Measurements from ENCODE around the gene PPP1R18. TPM values are rescaled to one million over a fixed set of nuclear protein-coding genes. Genes with fewer than 3 reads are reported as not detected.

Gene PPP1R18
- total and polyA plus RNA-seq, 2 of the 4 experiments (the other 2 are of a cell fraction): 31.9 to 134 TPM

GRCh38 chr6:30711758-30712380 lies 25.4 kb upstream of the PPP1R18 start:
- H4K5ac ChIP-seq (ENCODE audit: low read depth, low read length): no peak overlapping the region
- no peak overlapping the region for H2AFZ ChIP-seq (replicated peaks; ENCODE audit: low read length, poor library complexity)
- H2BK5ac ChIP-seq (ENCODE audit: low read depth, low read length, poor library complexity, severe bottlenecking): no peak overlapping the region
- peaks cover 30% of the 10 kb centered on the region for H3K36me3 ChIP-seq (ENCODE audit: control insufficient read depth, insufficient read depth, low read length)
- H3K23ac ChIP-seq (ENCODE audit: low read depth, low read length): no peak overlapping the region
- TF ChIP-seq NFE2L2 (IDR thresholded peaks at IDR 0.05; ENCODE audit: low read depth, low read length) (no peak), FOS (IDR thresholded peaks at IDR 0.05; ENCODE audit: low read depth, low read length) (no peak), RFX5 (IDR thresholded peaks at IDR 0.05; ENCODE audit: low read depth, low read length) (no peak), MAFK (IDR thresholded peaks at IDR 0.05; ENCODE audit: low read depth, low read length) (no peak), CEBPB (IDR thresholded peaks at IDR 0.05; ENCODE audit: low read depth, low read length) (no peak), RCOR1 (IDR thresholded peaks at IDR 0.05; ENCODE audit: insufficient replicate concordance, low read length) (no peak), CHD1 (IDR thresholded peaks at IDR 0.05; ENCODE audit: low read depth, low read length) (no peak), MAZ (IDR thresholded peaks at IDR 0.05; ENCODE audit: borderline replicate concordance, low read depth, low read length) (no peak), MXI1 (IDR thresholded peaks at IDR 0.05; ENCODE audit: borderline replicate concordance, low read depth, low read length) (no peak), RAD21 (IDR thresholded peaks at IDR 0.05; ENCODE audit: low read length) (no peak), POLR2A (IDR thresholded peaks at IDR 0.05; ENCODE audit: low read depth, low read length) (no peak), BHLHE40 (IDR thresholded peaks at IDR 0.05; ENCODE audit: low read depth, low read length) (no peak), SMC3 (IDR thresholded peaks at IDR 0.05; ENCODE audit: low read depth, low read length) (no peak), CTCF (conservative IDR thresholded peaks at IDR 0.05; ENCODE audit: low read depth, low read length) (no peak), ELK1 (IDR thresholded peaks at IDR 0.05; ENCODE audit: borderline replicate concordance, low read depth, low read length) (no peak)
- TF ChIP-seq, protein P1, sequence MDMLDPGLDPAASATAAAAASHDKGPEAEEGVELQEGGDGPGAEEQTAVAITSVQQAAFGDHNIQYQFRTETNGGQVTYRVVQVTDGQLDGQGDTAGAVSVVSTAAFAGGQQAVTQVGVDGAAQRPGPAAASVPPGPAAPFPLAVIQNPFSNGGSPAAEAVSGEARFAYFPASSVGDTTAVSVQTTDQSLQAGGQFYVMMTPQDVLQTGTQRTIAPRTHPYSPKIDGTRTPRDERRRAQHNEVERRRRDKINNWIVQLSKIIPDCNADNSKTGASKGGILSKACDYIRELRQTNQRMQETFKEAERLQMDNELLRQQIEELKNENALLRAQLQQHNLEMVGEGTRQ (IDR thresholded peaks at IDR 0.05; ENCODE audit: low read depth, low read length): no peak
- no peaks in the 10 kb centered on the region for H4K20me1 ChIP-seq (ENCODE audit: insufficient read depth, low read length)
- peaks cover 10 to 23% of the 10 kb centered on the region in 2 experiments for H3K79me1 ChIP-seq (ENCODE audit: low read depth in 1 of 2, low read length in 2 of 2)
- ChIA-PET CTCF (no interaction called here), POLR2A (ENCODE audit: unreplicated experiment) (no interaction called here)
- no CpG with 5 or more reads among the region's 1 CpG for WGBS, 2 experiments (ENCODE audit: extremely low coverage in 2 of 2, insufficient read length in 1 of 2)
- no TSS peak for BruUV-seq (replicated peaks)
- DNase-seq: no peak
- ATAC-seq (ENCODE audit: low read depth): no peak
- H4K91ac ChIP-seq (ENCODE audit: insufficient read depth, low read depth, low read length): no peak overlapping the region
- dilution Hi-C loops (cut with HindIII; ENCODE audit: low sequenced_read_pairs, unreplicated experiment): no loop called here
- H3K9me3 ChIP-seq (ENCODE audit: control insufficient read depth, insufficient read depth, low read length): no peaks in the 10 kb centered on the region
- no peak overlapping the region for H3K4me3 ChIP-seq (ENCODE audit: insufficient read depth, low read depth, low read length)
- H3K4me1 ChIP-seq (ENCODE audit: control insufficient read depth, insufficient read depth, low read length): peaks cover 4% of the 10 kb centered on the region; the same call in 1 of the 2 replicates
- H3K56ac ChIP-seq (ENCODE audit: extremely low read depth, insufficient read depth, low read length): no peak overlapping the region
- no peak overlapping the region for H3K27ac ChIP-seq (ENCODE audit: insufficient read depth, low read length)
- H4K8ac ChIP-seq (ENCODE audit: low read depth in 2 of 2, low read length in 2 of 2): no peak overlapping the region
- no peak overlapping the region for H2BK120ac ChIP-seq (ENCODE audit: low read depth, low read length)
- H3K14ac ChIP-seq (replicated peaks; ENCODE audit: low read depth, low read length): no peak overlapping the region
- no peak overlapping the region for H2AK5ac ChIP-seq (ENCODE audit: low read depth, low read length)
- no peak overlapping the region for H2BK15ac ChIP-seq (ENCODE audit: low read depth, low read length)
- H3K18ac ChIP-seq (ENCODE audit: low read depth, low read length): no peak overlapping the region
- H3K27me3 ChIP-seq (ENCODE audit: control insufficient read depth, insufficient read depth, low read length): no peaks in the 10 kb centered on the region
- H2AK9ac ChIP-seq (replicated peaks; ENCODE audit: low read depth, low read length, poor library complexity): no peak overlapping the region
- peaks cover 5% of the 10 kb centered on the region for H3K9me1 ChIP-seq (ENCODE audit: insufficient read depth, low read length)
- H3K4ac ChIP-seq (ENCODE audit: low read depth, low read length): no peak overlapping the region
- H2BK20ac ChIP-seq (ENCODE audit: low read depth, low read length): no peak overlapping the region
- H3K4me2 ChIP-seq (ENCODE audit: low read depth, low read length): no peak overlapping the region
- in situ Hi-C loops (cut with MboI; ENCODE audit: low sequenced_read_pairs): no loop called here
- intact Hi-C loops (cut with micrococcal nuclease): no loop called here
- H3K9ac ChIP-seq (ENCODE audit: low read depth, low read length): no peak overlapping the region

Data from IMR-90 (cell line).